ENCODE data around the gene CLDN24.

Gene CLDN24

DNA sequence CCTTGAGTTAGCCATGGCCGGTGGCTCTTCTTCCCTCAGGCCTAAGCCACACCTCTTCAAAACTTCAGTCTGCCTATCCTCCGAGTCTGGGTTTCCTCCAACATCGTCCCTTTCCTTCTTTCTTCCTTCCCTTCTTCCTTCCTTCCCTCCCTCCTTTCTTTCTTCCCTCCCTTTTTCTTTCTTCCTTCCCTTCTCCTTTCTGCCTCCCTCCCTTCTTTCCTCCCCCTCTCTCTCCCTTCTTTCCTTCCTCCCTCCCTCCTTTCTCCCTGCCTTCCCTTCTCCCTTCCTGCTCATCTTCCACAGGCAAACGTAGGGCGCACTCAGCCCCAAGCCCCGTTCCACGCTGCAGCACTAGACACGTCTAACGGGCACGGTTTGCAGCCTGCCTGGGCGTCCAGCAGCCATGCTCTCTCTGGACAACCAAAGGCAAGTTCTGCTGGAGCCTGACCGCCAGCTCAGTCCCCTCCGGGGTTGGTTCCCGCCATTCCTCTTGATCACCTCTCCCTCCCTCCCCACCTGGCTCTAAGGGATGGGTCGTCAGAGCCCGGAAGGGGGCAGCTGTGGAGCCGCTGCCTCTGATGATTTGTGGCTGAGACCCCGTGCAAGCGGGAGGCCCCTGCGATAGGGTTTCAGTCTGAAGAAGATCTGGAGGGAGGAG lies 34.1 kb upstream of the CLDN24 start:
- Histone ChIP-seq H3K27ac (no peak overlapping the region), H3K9me3 (ENCODE audit: severe bottlenecking) (no peaks in the 10 kb centered on the region), H3K27me3 (ENCODE audit: insufficient read depth, low read depth, severe bottlenecking) (no peaks in the 10 kb centered on the region), H3K4me3 (ENCODE audit: low read depth, low read length) (no peak overlapping the region), H3K36me3 (no peaks in the 10 kb centered on the region)
- no peak for DNase-seq
- TF ChIP-seq, protein P1, sequence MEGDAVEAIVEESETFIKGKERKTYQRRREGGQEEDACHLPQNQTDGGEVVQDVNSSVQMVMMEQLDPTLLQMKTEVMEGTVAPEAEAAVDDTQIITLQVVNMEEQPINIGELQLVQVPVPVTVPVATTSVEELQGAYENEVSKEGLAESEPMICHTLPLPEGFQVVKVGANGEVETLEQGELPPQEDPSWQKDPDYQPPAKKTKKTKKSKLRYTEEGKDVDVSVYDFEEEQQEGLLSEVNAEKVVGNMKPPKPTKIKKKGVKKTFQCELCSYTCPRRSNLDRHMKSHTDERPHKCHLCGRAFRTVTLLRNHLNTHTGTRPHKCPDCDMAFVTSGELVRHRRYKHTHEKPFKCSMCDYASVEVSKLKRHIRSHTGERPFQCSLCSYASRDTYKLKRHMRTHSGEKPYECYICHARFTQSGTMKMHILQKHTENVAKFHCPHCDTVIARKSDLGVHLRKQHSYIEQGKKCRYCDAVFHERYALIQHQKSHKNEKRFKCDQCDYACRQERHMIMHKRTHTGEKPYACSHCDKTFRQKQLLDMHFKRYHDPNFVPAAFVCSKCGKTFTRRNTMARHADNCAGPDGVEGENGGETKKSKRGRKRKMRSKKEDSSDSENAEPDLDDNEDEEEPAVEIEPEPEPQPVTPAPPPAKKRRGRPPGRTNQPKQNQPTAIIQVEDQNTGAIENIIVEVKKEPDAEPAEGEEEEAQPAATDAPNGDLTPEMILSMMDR (IDR thresholded peaks at IDR 0.05; ENCODE audit: low read depth, low read length) = no peak

DNA sequence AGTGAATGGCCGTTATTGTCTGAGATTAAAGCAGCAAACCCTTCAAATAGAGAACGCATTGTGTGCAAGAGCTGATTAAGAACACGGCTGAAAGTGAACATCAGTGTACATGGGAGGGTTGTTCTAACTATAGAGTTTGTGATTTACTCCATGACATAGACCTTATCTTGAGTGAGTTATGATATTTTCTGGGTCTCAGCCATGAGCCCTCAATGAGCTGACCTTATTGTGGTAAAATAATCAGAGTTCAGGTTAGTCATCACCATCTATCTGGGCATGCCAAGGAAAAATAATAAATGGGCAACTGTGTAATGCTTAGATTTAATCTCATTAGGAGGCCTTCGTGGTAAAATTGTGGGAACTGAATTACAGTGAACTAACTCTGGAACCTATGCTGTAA lies 33.2 kb upstream of the CLDN24 start:
- Histone ChIP-seq H3K9me3 (ENCODE audit: severe bottlenecking) (no peaks in the 10 kb centered on the region), H3K27me3 (ENCODE audit: insufficient read depth, low read depth, severe bottlenecking) (no peaks in the 10 kb centered on the region), H3K27ac (no peak overlapping the region), H3K36me3 (no peaks in the 10 kb centered on the region), H3K4me3 (ENCODE audit: low read depth, low read length) (no peak overlapping the region)
- TF ChIP-seq, protein P1 (IDR thresholded peaks at IDR 0.05; ENCODE audit: low read depth, low read length) = no peak
- DNase-seq = no peak

DNA sequence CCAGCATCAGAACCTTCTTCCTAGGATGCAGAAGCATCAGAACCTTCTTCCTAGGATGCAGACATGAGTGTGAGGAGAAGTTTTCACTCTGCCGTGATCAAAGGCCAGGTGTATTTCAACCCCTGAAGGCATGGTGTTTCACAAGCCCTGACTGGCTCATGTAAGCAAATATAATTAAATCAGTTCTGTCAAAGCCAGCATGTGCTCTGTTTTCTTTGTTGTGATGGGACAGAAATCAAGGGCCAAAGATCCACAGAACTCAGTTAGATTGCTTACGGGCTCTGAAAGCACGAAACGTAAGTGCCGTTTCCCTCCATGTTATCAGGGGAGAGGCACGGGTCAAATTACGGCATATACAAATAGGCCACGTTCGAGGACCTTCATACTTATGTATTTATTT lies 32.0 kb upstream of the CLDN24 start:
- Histone ChIP-seq H3K27me3 (ENCODE audit: insufficient read depth, low read depth, severe bottlenecking) (no peaks in the 10 kb centered on the region), H3K9me3 (ENCODE audit: severe bottlenecking) (no peaks in the 10 kb centered on the region), H3K27ac (no peak overlapping the region), H3K4me3 (ENCODE audit: low read depth, low read length) (no peak overlapping the region), H3K36me3 (no peaks in the 10 kb centered on the region)
- TF ChIP-seq, protein P1 (IDR thresholded peaks at IDR 0.05; ENCODE audit: low read depth, low read length) = no peak
- no peak for DNase-seq

DNA sequence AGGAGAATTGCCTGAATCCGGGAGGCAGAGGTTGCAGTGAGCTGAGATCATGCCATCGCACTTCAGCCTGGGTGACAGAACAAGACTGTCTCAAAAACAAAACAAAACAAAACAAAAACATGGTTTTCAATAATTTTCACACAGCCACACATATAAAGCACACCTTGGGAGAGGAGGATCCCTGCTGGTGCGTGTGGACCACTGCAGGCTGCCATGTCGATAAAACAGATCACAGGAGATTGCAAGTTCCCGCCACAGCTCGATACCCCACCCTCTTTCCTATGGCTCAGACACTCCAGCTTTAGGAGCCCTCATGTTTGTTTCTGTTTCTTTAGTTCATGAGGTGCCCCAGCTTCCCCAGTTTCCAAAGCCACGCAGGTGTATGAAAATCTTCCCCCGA lies 31.3 kb upstream of the CLDN24 start:
- no peak for DNase-seq
- Histone ChIP-seq H3K9me3 (ENCODE audit: severe bottlenecking) (no peaks in the 10 kb centered on the region), H3K27ac (no peak overlapping the region; the same call in 1 of the 2 replicates), H3K4me3 (ENCODE audit: low read depth, low read length) (no peak overlapping the region), H3K36me3 (no peaks in the 10 kb centered on the region), H3K27me3 (ENCODE audit: insufficient read depth, low read depth, severe bottlenecking) (no peaks in the 10 kb centered on the region)
- TF ChIP-seq, protein P1 (IDR thresholded peaks at IDR 0.05; ENCODE audit: low read depth, low read length) = peak; percentile 33; the same call in 1 of the 2 replicates

DNA sequence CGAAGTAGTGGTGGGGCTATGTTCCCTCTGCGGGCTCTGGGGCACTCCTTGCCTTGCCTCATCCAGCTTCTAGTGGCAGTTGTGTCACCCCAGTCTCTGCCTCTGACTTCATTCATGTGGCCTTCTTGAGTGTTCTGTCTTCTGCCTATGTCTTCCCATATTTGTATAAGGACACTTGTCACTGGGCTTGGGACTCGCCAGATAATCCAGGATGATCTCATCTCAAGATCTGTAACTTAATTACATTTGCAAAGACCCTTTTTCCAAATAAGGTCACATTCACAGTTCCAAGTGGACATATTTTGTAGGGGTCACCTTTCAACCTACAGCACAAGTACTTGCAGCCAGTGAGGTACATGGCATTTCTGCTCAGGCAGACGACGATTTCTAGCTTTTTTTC lies 30.3 kb upstream of the CLDN24 start:
- Histone ChIP-seq H3K4me3 (ENCODE audit: low read depth, low read length) (no peak overlapping the region), H3K27me3 (ENCODE audit: insufficient read depth, low read depth, severe bottlenecking) (no peaks in the 10 kb centered on the region), H3K9me3 (ENCODE audit: severe bottlenecking) (no peaks in the 10 kb centered on the region), H3K27ac (peak overlapping the region; percentile 42), H3K36me3 (no peaks in the 10 kb centered on the region)
- DNase-seq = peak; percentile 56
- TF ChIP-seq, protein P1 (IDR thresholded peaks at IDR 0.05; ENCODE audit: low read depth, low read length) = no peak

Measured in WERI-Rb-1 (cell line).